Activated gamma-delta T cell treated with anti-CD3 and anti-CD28 coated beads, Interleukin-2, amount 50 U/mL, for 16 hours (primary cell): ENCODE results near the gene BRMS1.

ENCODE experiments used
- DNase-seq: peaks from one replicate; pipeline ENCODE4 v3.0.0-alpha.2; 2020; ENCODE audit warnings: low read depth

BRMS1 gene

DNA sequence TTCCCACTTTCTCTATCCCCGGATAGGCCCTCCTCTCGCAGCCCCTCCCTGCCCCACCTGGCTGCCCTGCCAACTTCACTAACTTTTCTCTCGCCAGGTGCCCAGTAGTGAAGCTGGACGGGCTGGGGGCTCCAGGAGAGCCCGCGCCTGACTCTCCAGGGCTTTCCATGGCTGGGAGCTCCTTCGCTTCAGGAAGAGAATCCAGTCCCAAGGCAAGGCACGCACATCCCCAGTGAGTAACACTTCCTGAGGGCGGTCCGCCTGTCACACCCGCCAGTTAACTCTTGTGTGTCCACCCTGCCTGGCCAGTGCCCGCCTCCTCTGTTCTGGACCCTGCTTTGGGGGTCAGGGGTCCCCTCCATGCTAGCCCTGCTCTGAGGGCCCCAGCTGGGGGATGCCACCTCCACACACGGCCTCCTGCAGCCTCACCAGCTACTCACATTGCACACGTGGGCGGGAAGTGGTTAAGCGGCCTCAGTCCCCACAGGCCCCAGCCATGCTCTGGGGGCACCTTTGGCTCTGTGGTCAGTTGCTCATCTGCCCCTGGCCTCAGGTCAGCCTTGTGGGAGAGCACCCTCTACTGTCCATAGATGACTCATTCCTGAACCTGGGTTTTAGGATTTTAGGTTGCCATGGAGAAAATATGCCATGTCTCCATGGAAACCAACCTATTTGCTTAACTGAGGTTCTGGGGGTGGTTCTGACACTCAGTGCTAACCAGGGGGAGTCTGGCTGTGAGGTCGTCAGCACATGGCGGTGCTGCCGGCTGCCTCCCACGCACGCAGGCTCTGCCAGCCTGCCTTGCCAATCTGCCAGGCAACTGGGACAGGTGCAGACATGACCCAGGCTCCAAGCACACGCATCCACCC, 8.4 kb downstream of the BRMS1 start, which contains the start of gene RIN1:
RIN1 (minus strand) TSS at position 201 of the 869 bp plus-strand sequence; CDS start at position 169, 32 bp downstream.
- DNase-seq, result no peak

DNA sequence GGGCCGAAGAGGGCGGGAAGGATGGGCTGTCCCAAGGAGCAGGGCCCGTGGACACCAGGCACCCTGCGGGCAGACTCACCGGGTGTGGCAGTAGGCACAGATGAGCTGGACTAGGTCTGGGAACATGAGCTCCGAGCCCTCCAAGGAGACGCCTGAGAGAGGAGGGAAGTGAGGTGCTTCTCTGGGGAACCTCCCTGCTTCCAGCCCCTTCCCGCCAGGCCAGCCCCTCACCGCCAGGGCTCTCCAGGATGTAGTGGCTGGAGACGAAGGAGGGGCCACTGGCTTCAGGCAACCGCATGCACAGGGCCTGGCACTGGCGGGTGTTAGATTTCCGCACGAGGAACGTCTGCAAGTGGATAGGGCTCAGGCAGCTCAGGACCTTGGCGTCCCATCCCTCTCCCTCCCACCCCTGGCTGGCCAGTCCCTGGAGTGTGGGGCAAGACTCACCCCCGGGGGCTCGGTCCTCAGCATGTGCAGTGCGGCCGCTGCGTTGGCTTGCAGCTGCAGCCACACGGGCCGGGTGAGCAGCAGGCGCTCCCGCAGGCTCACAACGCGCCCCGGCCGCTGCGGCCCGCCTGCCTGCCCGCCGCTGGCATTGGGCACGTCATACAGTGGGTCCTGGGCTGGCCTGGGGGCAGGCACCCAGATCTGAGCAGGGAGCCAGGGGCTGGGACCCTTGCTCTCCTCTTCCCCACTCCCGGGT, 9.2 kb downstream of the BRMS1 start:
- DNase-seq, result no peak

DNA sequence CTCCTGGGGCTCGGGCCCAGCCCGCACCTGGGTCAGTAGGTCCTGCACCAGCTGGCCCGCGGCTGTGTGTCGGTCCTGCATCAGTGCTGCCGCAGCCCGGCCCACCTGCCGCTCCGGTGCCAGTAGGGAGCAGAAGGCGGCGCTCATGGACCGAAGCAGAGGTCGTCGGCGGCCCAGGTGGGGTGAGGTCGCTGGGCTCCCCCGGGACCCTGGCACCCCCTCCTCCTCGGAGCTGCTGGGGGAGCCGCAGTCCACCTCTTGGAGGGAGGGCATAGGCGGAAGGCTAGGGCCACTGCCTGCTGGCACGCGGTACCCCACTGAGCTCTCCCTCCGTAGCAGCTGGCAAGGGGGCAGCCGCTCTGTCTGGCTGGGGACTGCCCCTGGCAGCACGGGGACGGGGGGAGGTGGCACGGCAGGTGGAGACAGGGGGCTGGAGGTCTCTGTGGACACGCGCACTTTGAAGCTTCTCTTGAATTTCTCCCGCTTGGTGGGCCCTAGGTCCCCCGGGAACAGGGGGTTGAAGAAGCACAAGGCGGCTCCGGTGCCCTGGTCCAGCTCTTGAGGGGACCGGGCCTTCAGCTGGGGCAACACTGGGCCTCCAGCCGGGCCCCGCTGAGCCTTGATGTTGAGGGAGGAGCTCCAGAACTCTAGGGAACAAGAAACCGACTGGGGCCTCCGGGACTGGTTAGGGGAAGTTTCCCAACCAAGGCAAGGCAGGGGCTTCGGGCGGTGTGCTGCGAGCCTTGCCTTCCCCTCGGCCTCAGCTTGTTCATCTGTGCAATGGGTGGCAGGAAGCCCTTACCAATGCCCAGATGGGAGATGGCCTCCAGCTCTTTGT, 10.1 kb downstream of the BRMS1 start:
- DNase-seq, result no peak

DNA sequence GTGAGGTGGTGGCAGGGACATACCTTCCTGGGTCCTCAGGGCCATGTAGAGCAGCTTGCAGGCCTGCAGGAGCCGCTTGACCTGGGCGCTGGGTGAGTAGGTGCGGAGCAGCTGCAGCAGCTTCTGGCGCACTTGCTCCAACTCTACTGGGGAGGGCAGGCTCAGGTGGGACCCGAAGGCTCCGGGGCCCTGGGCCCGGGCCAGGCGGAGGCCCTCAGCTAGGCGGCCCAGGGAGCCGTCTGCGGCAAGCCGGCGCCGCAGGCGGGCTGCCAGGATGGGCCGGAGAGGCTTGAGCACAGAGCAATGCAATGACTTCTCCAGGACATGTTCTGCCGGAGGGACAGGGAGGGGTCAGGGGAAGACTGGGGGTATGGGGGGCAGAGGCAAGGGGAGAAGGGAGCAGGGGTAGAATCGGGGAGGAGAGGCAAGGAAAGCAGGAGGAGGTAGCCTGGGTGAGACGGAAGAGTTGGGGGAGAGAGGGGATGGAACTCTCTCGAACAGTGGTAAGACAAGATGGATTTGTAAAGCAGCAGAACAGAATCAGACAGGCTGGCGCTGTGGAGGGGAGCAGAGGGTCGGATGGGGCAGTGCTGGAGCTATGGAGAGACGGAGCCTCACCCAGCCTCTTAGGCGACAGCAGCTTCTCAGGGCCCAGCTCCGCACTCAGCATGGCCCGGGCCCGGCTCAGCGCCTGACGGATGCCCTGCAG, 10.9 kb downstream of the BRMS1 start:
- no peak for DNase-seq

DNA sequence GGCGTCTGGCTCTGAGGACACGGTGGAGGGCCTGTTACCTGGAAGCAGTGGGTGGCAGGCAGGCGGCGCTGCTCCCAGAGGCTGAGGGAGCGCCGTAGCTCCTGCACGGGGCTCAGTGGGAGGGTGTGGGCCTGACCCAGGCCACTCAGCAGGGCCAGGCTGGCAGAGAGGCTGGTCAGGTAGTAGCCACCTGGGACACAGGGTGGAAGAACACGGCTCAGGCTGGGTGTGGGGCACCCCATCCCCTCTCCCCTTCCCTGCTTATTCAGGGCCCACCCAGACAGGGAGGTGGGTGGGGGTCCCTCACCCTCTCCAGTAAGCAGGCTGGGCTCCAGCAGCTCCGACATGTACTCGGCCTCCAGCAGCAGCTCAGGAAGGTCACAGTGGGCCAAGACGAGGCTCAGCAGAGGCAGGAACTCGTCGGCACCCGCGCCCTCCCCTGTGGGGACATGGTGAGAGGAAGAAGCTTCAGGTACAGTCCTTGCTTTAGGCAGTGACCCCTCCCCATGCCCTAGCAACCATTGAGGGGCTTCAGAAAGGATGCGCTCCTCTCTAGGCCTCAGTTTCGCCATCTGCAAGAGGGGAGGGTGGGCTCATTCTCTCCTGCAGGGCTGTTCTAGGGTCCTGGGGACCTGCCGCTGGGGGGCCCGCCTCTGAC, 11.6 kb downstream of the BRMS1 start:
- no peak for DNase-seq

DNA sequence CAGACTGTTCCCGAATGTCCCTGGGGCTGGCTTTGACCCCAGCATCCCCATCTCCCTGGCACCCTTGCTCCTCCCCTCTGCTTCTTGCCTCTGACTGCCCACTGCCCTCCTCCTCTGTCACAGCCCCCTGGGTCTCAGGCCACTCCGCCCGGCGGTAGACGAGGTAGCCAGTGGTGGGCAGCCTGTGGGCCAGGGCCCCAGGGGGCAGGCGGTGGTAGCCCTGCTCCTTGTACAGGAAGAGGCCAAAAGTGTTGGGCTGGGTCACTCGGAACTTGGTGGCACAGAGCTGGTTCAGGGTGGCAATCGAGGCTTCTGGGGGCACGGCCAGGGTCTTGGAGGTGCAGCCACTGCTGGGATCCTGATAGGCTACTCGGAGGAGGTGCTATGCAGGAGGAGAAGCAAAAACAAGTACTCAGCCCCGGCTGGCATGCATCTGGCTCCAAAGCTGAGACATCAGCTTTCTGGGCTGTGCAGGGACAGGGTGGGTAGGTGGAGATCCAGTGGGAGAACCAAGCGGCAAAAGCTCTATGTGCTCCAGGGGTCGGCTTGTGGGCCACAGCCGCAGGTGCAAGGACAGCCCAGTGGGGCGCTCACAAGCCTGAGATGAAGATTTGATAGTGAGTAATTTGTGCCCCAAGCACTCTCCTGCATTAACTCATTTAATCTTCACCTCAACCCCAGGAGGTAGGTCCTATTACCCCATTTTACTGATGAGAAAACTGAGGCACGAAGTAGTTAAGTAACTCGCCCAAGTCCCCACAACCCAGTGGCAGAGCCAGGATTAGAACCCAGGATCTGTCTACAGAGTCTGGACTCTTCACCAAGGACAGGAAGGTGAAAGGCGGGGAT, 12.3 kb downstream of the BRMS1 start:
- DNase-seq, result no peak

DNA sequence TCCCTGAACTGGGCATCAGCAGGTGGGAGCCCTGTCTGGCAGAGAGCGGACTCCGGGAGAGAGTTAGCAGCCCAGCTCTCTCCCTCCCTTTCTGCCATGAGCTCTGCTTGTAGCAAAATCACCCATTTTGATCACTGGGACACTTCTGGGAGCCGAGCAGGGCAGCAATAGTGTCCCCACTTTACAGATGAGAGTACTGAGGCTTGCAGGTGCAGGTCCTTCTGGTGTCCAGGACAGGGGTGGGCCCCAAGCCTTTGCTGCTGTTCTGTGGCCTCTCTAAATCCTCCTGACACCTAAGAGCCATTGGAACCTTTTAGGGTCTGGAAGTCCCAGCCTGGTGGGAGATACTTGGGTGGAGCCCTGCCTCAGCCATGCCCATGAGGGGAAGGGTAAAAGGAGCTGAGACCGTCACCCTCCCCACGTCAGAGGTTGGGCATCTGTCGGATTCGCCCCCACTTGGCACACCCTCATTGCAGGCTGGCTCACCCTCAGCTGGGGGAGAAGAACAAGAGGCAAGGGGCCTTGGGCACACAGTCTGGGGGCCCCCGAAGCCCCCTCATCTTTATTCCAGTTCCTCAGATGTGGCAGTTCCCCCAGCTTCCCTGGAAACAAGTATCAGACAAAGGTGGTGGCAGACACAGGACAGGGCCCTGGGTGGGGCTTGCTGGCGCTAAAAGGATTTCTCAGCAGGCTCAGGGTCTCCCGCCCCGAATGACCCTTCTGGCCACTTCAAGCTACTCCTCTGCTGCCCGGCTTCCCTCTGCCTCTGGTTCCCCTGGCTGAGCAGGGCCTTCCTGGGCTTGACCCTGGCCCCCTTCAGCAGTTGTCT, 13.1 kb downstream of the BRMS1 start:
- no peak for DNase-seq

DNA sequence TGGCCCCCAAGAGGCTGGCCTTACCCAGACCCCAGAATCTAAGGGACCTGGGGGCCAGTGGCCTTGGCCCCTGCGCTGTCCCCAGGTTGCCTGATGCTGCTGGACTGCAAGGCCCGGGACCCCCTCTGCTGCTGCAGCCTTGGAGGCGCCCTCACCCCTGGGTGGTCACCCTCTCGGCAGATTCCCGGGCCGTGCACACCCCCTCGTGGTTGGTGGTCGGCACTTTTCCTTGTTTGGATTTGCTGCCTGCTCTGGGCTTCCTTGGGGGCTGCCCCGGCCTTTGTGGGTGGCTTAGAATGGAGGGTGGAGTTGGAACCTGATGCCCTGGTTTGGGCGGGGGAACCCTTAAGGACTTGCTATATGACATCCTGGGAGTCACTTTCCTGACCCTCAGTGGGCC, 14.0 kb downstream of the BRMS1 start:
- DNase-seq, result no peak

DNA sequence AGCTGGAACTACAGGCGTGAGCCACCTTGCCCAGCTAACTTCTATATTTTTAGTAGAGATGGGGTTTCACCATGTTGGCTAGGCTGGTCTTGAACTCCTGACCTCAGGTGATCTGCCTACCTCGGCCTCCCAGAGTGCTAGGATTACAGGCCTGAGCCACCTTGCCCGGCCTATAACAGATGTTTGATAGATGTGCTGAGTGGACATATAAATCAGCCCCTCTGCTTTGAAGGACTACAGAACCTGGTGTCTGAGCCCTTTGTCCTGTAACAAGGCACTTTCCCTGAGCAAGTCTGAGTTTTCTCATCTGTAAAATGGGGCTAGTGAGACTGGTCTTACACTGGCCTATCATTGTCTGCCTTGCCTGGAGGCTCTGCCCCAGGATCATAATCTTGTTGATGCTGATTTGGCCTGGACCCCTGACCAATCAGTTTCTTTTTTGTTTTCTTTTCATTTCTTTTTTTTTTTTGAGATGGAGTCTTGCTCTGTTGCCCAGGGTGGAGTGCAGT, 15.7 kb downstream of the BRMS1 start:
- no peak for DNase-seq

DNA sequence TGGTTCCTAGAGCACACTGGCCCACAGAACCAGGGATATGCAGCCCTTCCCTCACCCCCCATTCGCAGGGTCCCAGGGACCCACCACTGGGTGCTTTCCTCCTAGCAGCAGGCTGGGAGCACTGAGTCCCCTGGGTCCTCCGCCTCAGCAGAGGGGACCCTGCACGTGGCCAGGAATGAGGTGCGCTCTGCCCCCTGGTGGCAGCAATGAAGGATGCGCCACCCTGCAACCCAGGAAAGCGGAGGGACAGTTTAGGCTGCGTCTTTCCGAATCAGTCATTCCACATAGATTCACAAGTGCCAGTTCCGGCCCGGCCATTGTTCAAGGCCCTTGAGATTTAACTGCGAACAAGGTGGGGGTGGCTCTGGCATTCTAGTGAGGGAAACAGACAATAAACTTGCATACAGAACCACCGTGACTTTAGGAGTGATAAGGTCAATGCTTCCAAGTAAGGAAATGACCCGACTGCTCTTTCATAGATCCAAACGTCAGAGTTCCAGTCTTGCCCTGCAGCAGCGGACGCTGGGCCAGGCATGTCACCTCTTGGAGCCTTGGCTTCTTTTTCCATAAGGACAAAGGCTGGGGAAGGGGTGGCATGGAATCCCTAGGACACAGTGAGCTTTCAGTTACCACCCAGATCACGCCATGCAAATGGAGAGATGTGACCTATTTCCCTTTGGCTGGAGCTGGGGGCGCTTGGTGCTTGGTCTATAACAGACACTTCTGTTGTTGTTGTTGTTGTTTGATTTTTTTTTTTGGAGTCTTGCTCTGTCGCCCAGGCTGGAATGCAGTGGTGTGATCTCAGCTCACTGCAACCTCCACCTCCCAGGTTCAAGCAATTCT, 16.4 kb downstream of the BRMS1 start:
- DNase-seq, result peak; percentile 73

DNA sequence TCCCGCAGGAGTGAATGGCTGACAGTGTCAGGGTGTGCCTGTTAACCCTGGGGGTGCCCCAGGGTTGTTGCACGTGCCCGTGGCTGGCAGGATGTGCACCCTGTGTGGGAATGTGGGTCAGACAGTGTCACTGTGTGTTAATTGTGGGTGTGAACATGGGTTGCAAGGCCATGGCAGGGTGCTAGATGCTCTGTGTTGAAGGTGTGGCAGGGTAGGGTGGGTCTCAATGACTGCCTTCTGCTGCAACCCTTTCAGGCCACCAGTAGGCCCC, 16.9 kb downstream of the BRMS1 start:
- no peak for DNase-seq

DNA sequence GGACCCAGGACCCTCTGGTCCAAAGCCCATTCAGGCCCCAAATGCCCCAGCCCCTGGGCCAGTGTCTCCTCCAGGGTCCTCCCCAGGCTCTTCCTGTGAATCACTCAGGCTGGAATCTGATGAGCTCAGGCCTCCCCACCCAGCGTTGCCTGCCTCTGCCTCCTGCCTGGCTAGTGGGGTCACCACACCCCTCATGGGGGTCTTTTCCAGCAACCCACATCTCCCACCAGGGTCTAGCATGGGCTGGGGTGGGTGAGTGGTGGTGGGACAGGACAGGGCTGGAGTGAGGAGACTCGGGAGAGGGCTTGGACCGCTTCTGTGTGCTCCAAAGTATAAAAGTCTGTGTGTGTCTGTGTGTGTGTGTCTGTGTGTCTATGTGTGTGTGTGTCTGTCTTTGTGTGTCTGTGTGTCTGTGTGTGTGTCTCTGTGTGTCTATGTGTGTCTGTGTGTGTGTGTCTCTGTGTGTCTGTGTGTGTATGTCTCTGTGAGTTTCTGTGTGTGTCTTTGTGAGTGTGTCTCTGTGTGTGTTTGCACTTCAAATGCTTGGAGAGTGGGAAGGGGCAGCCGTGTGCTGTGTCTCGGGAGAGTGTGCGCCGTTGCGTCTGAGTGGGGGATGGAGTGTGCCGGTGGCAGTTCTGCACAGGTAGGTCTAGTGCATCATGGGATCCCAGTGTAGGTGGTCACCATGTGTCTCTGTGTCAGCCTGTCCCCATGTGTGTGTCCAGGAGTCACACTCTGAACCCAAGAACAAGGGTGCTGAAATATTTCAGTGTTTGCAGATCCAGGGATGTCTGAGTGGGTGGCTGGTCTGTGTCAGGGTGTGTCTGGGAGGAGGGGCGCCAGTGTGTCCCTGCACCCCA, 17.5 kb downstream of the BRMS1 start:
- no peak for DNase-seq

DNA sequence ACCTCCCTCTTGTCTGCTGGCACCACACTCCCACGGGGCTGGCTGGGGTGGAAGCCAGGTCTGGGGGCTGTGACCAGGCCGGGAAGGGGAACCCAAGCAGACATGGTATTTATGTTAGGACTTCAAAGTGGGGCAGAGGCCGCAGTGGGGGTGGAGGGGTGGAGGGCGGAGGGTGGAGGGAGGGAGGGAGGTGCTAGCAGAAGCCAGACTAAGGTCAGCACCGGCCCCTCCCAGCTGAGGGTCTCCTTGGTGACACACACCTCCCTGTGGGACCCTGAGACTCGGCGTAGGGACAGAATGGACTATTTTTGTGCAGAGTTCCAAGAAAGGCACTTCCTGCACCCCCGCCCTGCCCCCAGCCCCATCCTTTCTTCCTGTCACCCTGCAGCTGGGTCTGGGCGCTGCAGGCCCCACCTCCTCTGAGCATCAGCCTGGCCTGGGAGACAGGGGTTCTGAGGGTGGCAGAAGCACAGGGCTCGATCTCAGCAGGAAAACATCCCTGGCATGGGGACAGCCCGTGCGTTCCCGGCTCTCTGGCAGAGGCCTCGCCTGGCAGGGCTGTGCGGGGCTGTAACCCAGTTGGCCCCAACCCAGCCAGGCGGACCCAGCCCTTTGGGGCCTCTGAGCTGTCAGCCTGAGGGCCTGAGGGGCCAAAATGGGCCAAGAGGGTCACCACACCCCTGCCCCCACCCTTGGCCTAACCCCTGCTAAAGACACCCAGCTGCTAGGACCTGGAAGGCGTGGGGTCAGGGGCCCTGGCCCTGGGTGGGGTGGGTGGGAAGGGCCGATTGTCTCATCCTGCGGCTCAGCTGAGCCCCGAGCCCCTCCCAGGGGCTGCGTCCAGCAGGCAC, 18.4 kb downstream of the BRMS1 start:
- no peak for DNase-seq

DNA sequence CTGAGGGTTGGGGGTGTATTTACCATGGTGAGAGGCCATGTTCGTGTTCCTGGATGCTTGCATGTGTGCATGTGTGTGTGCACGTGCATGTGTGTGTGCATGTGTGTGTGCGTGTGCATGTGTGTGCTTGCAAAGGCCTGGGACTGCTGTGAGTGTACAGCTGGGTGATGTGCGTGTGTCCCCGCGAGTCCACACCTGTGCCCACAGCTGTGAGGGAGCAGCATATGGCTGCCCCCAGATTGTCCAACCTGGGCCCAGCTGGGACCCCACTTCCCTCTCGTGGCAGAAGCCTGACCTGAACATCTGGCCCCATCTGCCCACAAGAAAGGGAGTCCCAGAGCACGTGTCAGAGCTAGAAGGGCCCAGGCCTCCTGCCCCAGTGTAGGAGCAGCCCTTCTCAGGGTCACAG, 19.6 kb downstream of the BRMS1 start:
- no peak for DNase-seq

DNA sequence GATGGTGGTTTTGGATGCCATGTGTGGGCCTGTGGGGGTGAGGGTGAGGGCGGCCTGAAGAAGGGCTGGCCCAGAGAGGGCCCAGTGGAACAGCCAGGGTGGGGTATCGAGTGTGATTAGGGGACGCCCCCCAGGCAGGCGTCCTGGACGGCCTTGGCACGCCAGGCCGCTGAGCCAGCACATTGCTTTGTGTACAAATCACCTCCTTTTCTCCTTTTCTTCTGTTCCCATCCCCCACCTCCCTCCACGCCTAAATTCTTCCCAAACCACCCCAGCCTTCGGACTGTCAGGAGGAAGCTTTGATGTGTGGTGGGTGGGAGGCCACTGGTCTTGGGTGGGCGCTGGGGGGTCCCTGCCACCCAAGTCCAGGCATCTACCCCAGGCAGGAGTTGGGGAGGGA, 20.2 kb downstream of the BRMS1 start:
- no peak for DNase-seq

DNA sequence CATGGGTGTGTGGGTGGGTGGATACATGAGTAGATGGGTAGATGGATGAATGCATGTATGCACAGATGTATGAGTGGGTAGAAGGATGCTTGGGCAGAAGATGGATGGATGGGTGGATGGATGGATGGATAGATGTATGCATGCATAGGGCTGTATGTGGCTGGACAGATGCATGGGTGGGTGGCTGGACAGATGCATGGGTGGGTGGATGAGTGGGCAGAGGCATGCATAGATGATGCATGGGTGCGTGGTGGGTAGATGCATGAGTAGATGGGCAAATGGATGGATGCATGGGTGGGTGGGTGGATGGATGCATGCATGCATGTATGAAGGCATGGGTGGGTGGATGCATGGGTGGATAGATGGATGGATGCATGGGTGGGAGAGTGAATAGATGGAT, 21.2 kb downstream of the BRMS1 start:
- no peak for DNase-seq
